K562 (cell line): ENCODE results near the gene ALS2CL. TPM values are rescaled to one million over a fixed set of nuclear protein-coding genes. Genes with fewer than 3 reads are reported as not detected.

ENCODE experiments used
- BRD4 ChIP-seq: fragments of 200-600 bp; sonication (generic); IDR thresholded peaks from 2 replicates; pipeline ENCODE4 v1.6.1; 2017; ENCODE audit warnings: inconsistent platforms
- E2F8 ChIP-seq: fragments of 450-650 bp; IDR thresholded peaks from 2 replicates; pipeline ENCODE4 v1.7.1; 2018; ENCODE audit warnings: mild to moderate bottlenecking, low read depth; ENCODE audit not compliant: partially characterized antibody
- GTF2E2 ChIP-seq: fragments of 200-800 bp; sonication (Bioruptor generic); IDR thresholded peaks from 2 replicates; pipeline ENCODE4 v1.6.1; 2016; ENCODE audit warnings: missing genetic modification characterization, missing compliant biosample characterization
- JUND ChIP-seq, 2 experiments: IDR thresholded peaks; 2 replicates in 1 of 2; 3 replicates in 1 of 2; pipeline ENCODE4 v1.6.1; 2011; ENCODE audit warnings: borderline replicate concordance in 2 of 2, low read depth in 2 of 2, low read length in 2 of 2, improper control_type of control experiment in 1 of 2, missing biosample characterization in 1 of 2, missing genetic modification characterization in 1 of 2, missing genetic modification reagents in 1 of 2
- RAD21 ChIP-seq, 2 experiments: fragments of 250-450 bp in 1 of 2; fragments of 450-650 bp in 1 of 2; sonication (Bioruptor Pico) in 1 of 2; formaldehyde crosslinking in 1 of 2; IDR thresholded peaks in 1 of 2; conservative IDR thresholded peaks in 1 of 2; 2 replicates each; pipeline versions ENCODE4 v1.4.0 to v1.8.0; 2020 to 2022; ENCODE audit warnings: mild to moderate bottlenecking in 2 of 2, moderate library complexity in 1 of 2
- RB1 ChIP-seq: fragments of 450-650 bp; IDR thresholded peaks from 2 replicates; pipeline ENCODE4 v1.6.1; 2017; ENCODE audit warnings: low read depth, mild to moderate bottlenecking
- SRSF9 ChIP-seq: fragments of 200-400 bp; formaldehyde crosslinking; IDR thresholded peaks from 2 replicates; pipeline ENCODE4 v1.6.1; 2017; ENCODE audit warnings: low read depth, low read length, borderline replicate concordance
- TRIM28 ChIP-seq: fragments of 450-650 bp; IDR thresholded peaks from 2 replicates; pipeline ENCODE4 v1.6.1; 2017
- ZNF263 ChIP-seq: sonication (generic); formaldehyde crosslinking; IDR thresholded peaks from 2 replicates; pipeline ENCODE4 v1.8.0; 2022; ENCODE audit warnings: mild to moderate bottlenecking, missing genetic modification reagents, borderline replicate concordance
- ZNF324 ChIP-seq: fragments of 250-450 bp; sonication (Bioruptor Pico); IDR thresholded peaks from 2 replicates; pipeline ENCODE4 v1.4.0; 2020; ENCODE audit warnings: mild to moderate bottlenecking
- ZNF740 ChIP-seq, 3 experiments: fragments of 200-800 bp in 1 of 3; sonication (Bioruptor generic) in 1 of 3; sonication (generic) in 1 of 3; formaldehyde crosslinking in 1 of 3; IDR thresholded peaks; 2 replicates each; pipeline versions ENCODE4 v1.6.1 to v1.8.0; 2016 to 2022; ENCODE audit warnings: mild to moderate bottlenecking in 2 of 3, missing compliant biosample characterization in 2 of 3, missing genetic modification characterization in 2 of 3, missing genetic modification reagents in 1 of 3
- ZNF76 ChIP-seq: fragments of 250-450 bp; sonication (Bioruptor Pico); IDR thresholded peaks from 2 replicates; pipeline ENCODE4 v1.4.0; 2020; ENCODE audit warnings: mild to moderate bottlenecking, moderate library complexity, borderline replicate concordance
- polyA plus RNA-seq, 8 experiments: library from polyadenylated mRNA; depleted of rRNA in 4 of 8; stranded (reverse) in 5 of 8; unstranded in 3 of 8; fragments of >200 nt; fragmentation: Nextera tagmentation in 2 of 8; fragmentation: Illumina TruSeq in 1 of 8; extraction: Ambion mirVana in 2 of 8; extraction: Trizol in 1 of 8; gene quantifications; 2 replicates each; pipeline versions ENCODE4 v1.2.1 to v1.2.3, GENCODE V29; 2011 to 2014; ENCODE audit warnings: inconsistent platforms in 1 of 8, missing spikeins in 1 of 8
- total RNA-seq, 7 experiments: library from RNA; depleted of rRNA in 6 of 7; stranded (reverse); fragments of >200 nt in 6 of 7; fragmentation: Illumina TruSeq in 2 of 7; extraction: Trizol in 2 of 7; gene quantifications; 2 replicates each; pipeline versions ENCODE4 v1.2.1 to v1.2.3, GENCODE V29; 2011 to 2021; ENCODE audit warnings: low replicate concordance in 1 of 7
- TF ChIP-seq, protein P1 (sequence below): fragments of 200-800 bp; sonication (Bioruptor generic); IDR thresholded peaks from 2 replicates; pipeline ENCODE4 v1.6.1; 2017; ENCODE audit warnings: missing genetic modification characterization, missing compliant biosample characterization

Gene ALS2CL
- total and polyA plus RNA-seq, 9 of the 15 experiments (the other 6 are each of a cell fraction or from before 2014, with no cell fraction given): 0.03 to 0.13 (median 0.05) TPM; not detected in 3

DNA sequence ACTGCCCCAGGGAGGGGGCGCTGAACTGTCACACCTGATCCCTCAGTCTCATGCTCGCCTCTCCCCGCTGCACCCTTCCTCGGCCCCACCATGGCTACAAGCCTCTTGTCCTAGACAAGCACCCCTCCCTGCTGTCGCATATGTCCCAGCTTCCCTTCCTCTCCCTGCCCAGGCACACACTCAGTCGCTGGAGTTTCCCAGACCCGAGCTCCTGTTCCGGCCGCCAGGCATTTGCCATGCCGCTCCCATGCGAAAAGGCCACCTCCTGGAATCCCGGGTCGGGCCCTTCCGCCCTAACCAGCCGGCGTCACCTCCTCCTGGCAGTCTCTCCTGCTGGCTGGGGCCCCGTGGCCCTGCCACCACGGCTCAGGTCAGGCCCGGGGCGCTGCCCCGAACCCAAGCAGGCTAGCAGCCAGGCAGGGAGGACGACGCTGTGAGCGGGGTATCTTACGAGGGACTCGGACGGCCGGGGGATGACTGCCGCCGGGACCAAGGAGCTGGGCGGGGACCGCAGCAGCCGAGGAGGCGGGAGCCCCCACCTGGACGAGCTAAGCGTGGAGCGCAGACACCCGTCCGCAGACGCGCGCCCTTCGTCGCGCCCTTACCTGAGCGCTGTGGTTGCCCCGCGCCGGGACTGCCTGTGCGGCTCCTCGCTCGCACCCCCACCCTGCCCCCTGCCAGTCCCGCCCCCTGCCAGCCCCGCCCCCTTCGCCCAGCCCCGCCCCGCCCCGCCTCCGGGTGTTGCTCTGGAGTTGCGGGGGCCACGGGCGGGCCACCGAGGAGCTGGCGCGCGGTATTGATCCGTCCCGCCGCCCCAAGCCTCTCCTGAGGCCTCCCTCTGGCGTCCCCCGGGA, at the start of gene ALS2CL (continued):
- TF ChIP-seq E2F8: no peak
- TF ChIP-seq SRSF9: no peak
- peak; percentile 43; the same call in 1 of the 2 replicates for TF ChIP-seq RB1
- TF ChIP-seq ZNF76 (CRISPR knock-in tag): no peak
- TF ChIP-seq BRD4: no peak
- TF ChIP-seq, protein P1, sequence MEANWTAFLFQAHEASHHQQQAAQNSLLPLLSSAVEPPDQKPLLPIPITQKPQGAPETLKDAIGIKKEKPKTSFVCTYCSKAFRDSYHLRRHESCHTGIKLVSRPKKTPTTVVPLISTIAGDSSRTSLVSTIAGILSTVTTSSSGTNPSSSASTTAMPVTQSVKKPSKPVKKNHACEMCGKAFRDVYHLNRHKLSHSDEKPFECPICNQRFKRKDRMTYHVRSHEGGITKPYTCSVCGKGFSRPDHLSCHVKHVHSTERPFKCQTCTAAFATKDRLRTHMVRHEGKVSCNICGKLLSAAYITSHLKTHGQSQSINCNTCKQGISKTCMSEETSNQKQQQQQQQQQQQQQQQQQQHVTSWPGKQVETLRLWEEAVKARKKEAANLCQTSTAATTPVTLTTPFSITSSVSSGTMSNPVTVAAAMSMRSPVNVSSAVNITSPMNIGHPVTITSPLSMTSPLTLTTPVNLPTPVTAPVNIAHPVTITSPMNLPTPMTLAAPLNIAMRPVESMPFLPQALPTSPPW: peak; percentile 78
- TF ChIP-seq RAD21 (CRISPR knock-in tag; conservative IDR thresholded peaks at IDR 0.05 in 1 of 2, IDR thresholded peaks at IDR 0.05 in 1 of 2): no peak
- TF ChIP-seq TRIM28: no peak
- no peak for TF ChIP-seq JUND (IDR thresholded peaks at IDR 0.05; ENCODE audit: borderline replicate concordance, low read depth, low read length)
- no peak for TF ChIP-seq JUND (tag; IDR thresholded peaks at IDR 0.05; ENCODE audit: borderline replicate concordance, low read depth, low read length)
- TF ChIP-seq ZNF740 (CRISPR knock-in tag; IDR thresholded peaks at IDR 0.05): 0 out of 2 replicates have a peak, but pooled peaks have one; percentile 12
- TF ChIP-seq ZNF740 (tag; IDR thresholded peaks at IDR 0.05): peak in 1 of 2 experiments; percentile 56; a peak in 1 of 4 replicates
- no peak for TF ChIP-seq ZNF324 (CRISPR knock-in tag)
- peak; percentile 56; the same call in 1 of the 2 replicates for TF ChIP-seq ZNF263 (CRISPR knock-in tag)
- no peak for TF ChIP-seq GTF2E2
